ENCODE data around the gene FAM24A. TPM values are rescaled to one million over a fixed set of nuclear protein-coding genes. Genes with fewer than 3 reads are reported as not detected.
"Not testable (repeated sequence)": the region's sequence is repeated elsewhere in the genome, so short reads cannot be mapped to it uniquely, and the experiment has no call there.

Gene FAM24A
- not detected in 3 replicates for total RNA-seq

- no peak within 1 kb of the TSS for H3K27ac Mint-ChIP-seq
- H3K4me3 Mint-ChIP-seq, result no peak within 1 kb of the TSS
- H3K36me3 Mint-ChIP-seq, result no peaks in the 10 kb centered on the region
- H3K27me3 Mint-ChIP-seq (ENCODE audit: low read depth), result peaks cover 13% of the 10 kb centered on the region
- no peaks in the 10 kb centered on the region for H3K4me1 Mint-ChIP-seq
- DNase-seq (ENCODE audit: low spot score in 2 of 2, unreplicated experiment in 2 of 2), result no peak
- TF ChIP-seq CTCF (IDR thresholded peaks at IDR 0.05; ENCODE audit: unreplicated experiment), result no peak
- no peaks in the 10 kb centered on the region for H3K9me3 Mint-ChIP-seq
Measured at GRCh38 chr10:122910310-122910709, at the start of gene FAM24A. FAM24A (plus strand) TSS chr10:122910610; CDS start chr10:122911635, 1,025 bp downstream.

GRCh38 chr10:122861711-122862161 lies 48.7 kb upstream of the FAM24A start:
- peaks cover 6% of the 10 kb centered on the region for H3K9me3 Mint-ChIP-seq
- H3K27me3 Mint-ChIP-seq (ENCODE audit: low read depth), result peaks cover 9% of the 10 kb centered on the region
- H3K4me1 Mint-ChIP-seq, result no peaks in the 10 kb centered on the region
- no peak for TF ChIP-seq CTCF (IDR thresholded peaks at IDR 0.05; ENCODE audit: unreplicated experiment)
- no peaks in the 10 kb centered on the region for H3K36me3 Mint-ChIP-seq
- H3K27ac Mint-ChIP-seq, result no peak overlapping the region
- DNase-seq (ENCODE audit: low spot score in 2 of 2, unreplicated experiment in 2 of 2), result no peak
- H3K4me3 Mint-ChIP-seq, result no peak overlapping the region

GRCh38 chr10:122863216-122864193 lies 46.9 kb upstream of the FAM24A start:
- H3K27me3 Mint-ChIP-seq (ENCODE audit: low read depth), result peaks cover 9% of the 10 kb centered on the region
- peaks cover 14% of the 10 kb centered on the region for H3K9me3 Mint-ChIP-seq
- no peak for DNase-seq (ENCODE audit: low spot score in 2 of 2, unreplicated experiment in 2 of 2)
- no peak for TF ChIP-seq CTCF (IDR thresholded peaks at IDR 0.05; ENCODE audit: unreplicated experiment)
- no peaks in the 10 kb centered on the region for H3K36me3 Mint-ChIP-seq
- no peak overlapping the region for H3K27ac Mint-ChIP-seq
- no peak overlapping the region for H3K4me3 Mint-ChIP-seq
- no peaks in the 10 kb centered on the region for H3K4me1 Mint-ChIP-seq

- no peak for TF ChIP-seq CTCF (IDR thresholded peaks at IDR 0.05; ENCODE audit: unreplicated experiment)
- Mint-ChIP-seq H3K27me3 (ENCODE audit: low read depth) (peaks cover 4% of the 10 kb centered on the region), H3K36me3 (no peaks in the 10 kb centered on the region), H3K4me3 (no peak overlapping the region), H3K4me1 (no peaks in the 10 kb centered on the region), H3K9me3 (peaks cover 14% of the 10 kb centered on the region), H3K27ac (no peak overlapping the region)
- DNase-seq (ENCODE audit: low spot score in 2 of 2, unreplicated experiment in 2 of 2), result no peak
Measured at GRCh38 chr10:122864194-122864592, 46.2 kb upstream of the FAM24A start.

- no peak for DNase-seq (ENCODE audit: low spot score in 2 of 2, unreplicated experiment in 2 of 2)
- TF ChIP-seq CTCF (IDR thresholded peaks at IDR 0.05; ENCODE audit: unreplicated experiment), result no peak
- H3K27me3 Mint-ChIP-seq (ENCODE audit: low read depth), result peaks cover 4% of the 10 kb centered on the region
- H3K27ac Mint-ChIP-seq, result no peak overlapping the region
- H3K9me3 Mint-ChIP-seq, result peaks cover 18% of the 10 kb centered on the region
- H3K4me1 Mint-ChIP-seq, result no peaks in the 10 kb centered on the region
- H3K4me3 Mint-ChIP-seq, result no peak overlapping the region
- no peaks in the 10 kb centered on the region for H3K36me3 Mint-ChIP-seq
Measured at GRCh38 chr10:122864901-122865300, 45.5 kb upstream of the FAM24A start.

GRCh38 chr10:122866757-122867482 lies 43.5 kb upstream of the FAM24A start:
- H3K4me3 Mint-ChIP-seq; H3K27me3 Mint-ChIP-seq (ENCODE audit: low read depth); H3K27ac Mint-ChIP-seq; H3K36me3 Mint-ChIP-seq; DNase-seq (ENCODE audit: low spot score in 2 of 2, unreplicated experiment in 2 of 2); H3K4me1 Mint-ChIP-seq: not testable (repeated sequence)
- H3K9me3 Mint-ChIP-seq, result peaks cover 24% of the 10 kb centered on the region

- not testable (repeated sequence) for H3K4me3 Mint-ChIP-seq
- H3K9me3 Mint-ChIP-seq, result peaks cover 24% of the 10 kb centered on the region
Measured at GRCh38 chr10:122868768-122869167, 41.6 kb upstream of the FAM24A start.

GRCh38 chr10:122871947-122872346 lies 38.5 kb upstream of the FAM24A start:
- H3K4me3 Mint-ChIP-seq; H3K27ac Mint-ChIP-seq; H3K36me3 Mint-ChIP-seq; H3K4me1 Mint-ChIP-seq; DNase-seq (ENCODE audit: low spot score in 2 of 2, unreplicated experiment in 2 of 2): not testable (repeated sequence)
- H3K9me3 Mint-ChIP-seq, result peaks cover 16% of the 10 kb centered on the region
- peaks cover 26% of the 10 kb centered on the region for H3K27me3 Mint-ChIP-seq (ENCODE audit: low read depth)

More at GRCh38 chr10:122868768-122869167, 41.6 kb upstream of the FAM24A start:
- not testable (repeated sequence) for H3K36me3 Mint-ChIP-seq; DNase-seq (ENCODE audit: low spot score in 2 of 2, unreplicated experiment in 2 of 2); H3K4me1 Mint-ChIP-seq; H3K27me3 Mint-ChIP-seq (ENCODE audit: low read depth); H3K27ac Mint-ChIP-seq

All from mesothelial cell of epicardium (in vitro differentiated cells).